Trophoblast cell (in vitro differentiated cells and primary cell): ENCODE data around the gene OPTC.

Experiments
- DNase-seq, 2 donors: peaks; one replicate each; pipeline ENCODE4 v3.0.0-alpha.2; 2016
- H2AFZ ChIP-seq: 2 replicates; pipeline ENCODE4 v1.6.1; 2013; ENCODE audit warnings: low read length, moderate library complexity, mild to moderate bottlenecking; ENCODE audit not compliant: insufficient read depth, poor library complexity
- H2AK5ac ChIP-seq: 2 replicates; pipeline ENCODE4 v1.6.1; 2013; ENCODE audit warnings: mild to moderate bottlenecking, low read length
- H2BK120ac ChIP-seq: 2 replicates; pipeline ENCODE4 v1.6.1; 2013; ENCODE audit warnings: low read length, mild to moderate bottlenecking, moderate library complexity; ENCODE audit not compliant: insufficient read depth, poor library complexity
- H2BK12ac ChIP-seq: 2 replicates; pipeline ENCODE4 v1.6.1; 2013; ENCODE audit warnings: mild to moderate bottlenecking, low read length, moderate library complexity
- H2BK5ac ChIP-seq: 2 replicates; pipeline ENCODE4 v1.6.1; 2013; ENCODE audit warnings: low read length, low read depth, moderate library complexity, mild to moderate bottlenecking; ENCODE audit not compliant: poor library complexity
- H3K14ac ChIP-seq: 2 replicates; pipeline ENCODE4 v1.6.1; 2013; ENCODE audit warnings: mild to moderate bottlenecking, low read length
- H3K18ac ChIP-seq: 2 replicates; pipeline ENCODE4 v1.6.1; 2013; ENCODE audit warnings: mild to moderate bottlenecking, low read length
- H3K23ac ChIP-seq: 2 replicates; pipeline ENCODE4 v1.6.1; 2013; ENCODE audit warnings: low read length
- H3K27ac ChIP-seq: 2 replicates; pipeline ENCODE4 v1.5.1; 2013; ENCODE audit warnings: low read depth, mild to moderate bottlenecking, inconsistent platforms, low read length, moderate library complexity
- H3K27me3 ChIP-seq: 2 replicates; pipeline ENCODE4 v1.6.1; 2013; ENCODE audit warnings: inconsistent platforms, mild to moderate bottlenecking, low read length, moderate library complexity; ENCODE audit not compliant: insufficient read depth
- H3K36me3 ChIP-seq, 2 experiments: 1 replicate in 1 of 2; 2 replicates in 1 of 2; pipeline ENCODE4 v1.6.1; 2013; ENCODE audit warnings: low read length in 2 of 2, mild to moderate bottlenecking in 2 of 2, moderate library complexity in 1 of 2; ENCODE audit not compliant: insufficient read depth in 2 of 2, control insufficient read depth in 1 of 2
- H3K4ac ChIP-seq: 2 replicates; pipeline ENCODE4 v1.6.1; 2013; ENCODE audit warnings: low read depth, mild to moderate bottlenecking, low read length, moderate library complexity
- H3K4me1 ChIP-seq, 2 experiments: 1 replicate in 1 of 2; 2 replicates in 1 of 2; pipeline ENCODE4 v1.6.1; 2013; ENCODE audit warnings: low read length in 2 of 2, mild to moderate bottlenecking in 2 of 2, moderate library complexity in 1 of 2; ENCODE audit not compliant: insufficient read depth in 2 of 2, control insufficient read depth in 1 of 2
- H3K4me2 ChIP-seq: 2 replicates; pipeline ENCODE4 v1.6.1; 2013; ENCODE audit warnings: inconsistent platforms, mild to moderate bottlenecking, low read length, moderate library complexity
- H3K4me3 ChIP-seq: 2 replicates; pipeline ENCODE4 v1.5.1; 2013; ENCODE audit warnings: mild to moderate bottlenecking, low read depth, low read length, inconsistent platforms
- H3K79me1 ChIP-seq: one replicate; pipeline ENCODE4 v1.6.1; 2013; ENCODE audit warnings: low read length
- H3K79me2 ChIP-seq: 2 replicates; pipeline ENCODE4 v1.6.1; 2013; ENCODE audit warnings: low read length, mild to moderate bottlenecking; ENCODE audit not compliant: control insufficient read depth, insufficient read depth, poor library complexity
- H3K9ac ChIP-seq: 2 replicates; pipeline ENCODE4 v1.6.1; 2013; ENCODE audit warnings: mild to moderate bottlenecking, low read length
- H3K9me3 ChIP-seq: 2 replicates; pipeline ENCODE4 v1.6.1; 2013; ENCODE audit warnings: low read depth, mild to moderate bottlenecking, control low read depth, inconsistent platforms, low read length; ENCODE audit not compliant: insufficient read depth
- H4K12ac ChIP-seq: 2 replicates; pipeline ENCODE4 v1.6.1; 2013; ENCODE audit warnings: low read depth, mild to moderate bottlenecking, low read length, moderate library complexity
- H4K8ac ChIP-seq: 2 replicates; pipeline ENCODE4 v1.6.1; 2013; ENCODE audit warnings: low read depth, mild to moderate bottlenecking, low read length, moderate library complexity
- H4K91ac ChIP-seq: one replicate; pipeline ENCODE4 v1.6.1; 2013; ENCODE audit warnings: low read depth, mild to moderate bottlenecking, low read length, moderate library complexity
- WGBS: extraction: QIAGEN DNeasy Blood & Tissue Kit; methylation state at CpG from one replicate; pipeline ENCODE4 v1.1.7; 2013; ENCODE audit warnings: missing lambda C conversion rate; ENCODE audit not compliant: insufficient read length, insufficient coverage; ENCODE audit errors: extremely low coverage; 5-methylcytosine and 5-hydroxymethylcytosine counted together

The OPTC gene

GRCh38 chr1:203520315-203520714 is 26.4 kb downstream of the OPTC start:
- no CpG with 5 or more reads among the region's 5 CpGs for whole genome bisulfite sequencing
- Histone ChIP-seq H3K4me2 (no peak overlapping the region), H2AK5ac (no peak overlapping the region)

GRCh38 chr1:203521074-203521794 is 27.3 kb downstream of the OPTC start:
- Histone ChIP-seq H3K79me1 (peaks cover 44% of the 10 kb centered on the region), H3K9me3 (no peaks in the 10 kb centered on the region), H3K4me2 (no peak overlapping the region), H2AK5ac (peak overlapping the region; percentile 77), H4K12ac (no peak overlapping the region), H3K9ac (no peak overlapping the region), H4K91ac (peak overlapping the region; percentile 83), H3K23ac (no peak overlapping the region), H3K4ac (no peak overlapping the region), H2BK12ac (peak overlapping the region; percentile 53), H3K18ac (peak overlapping the region; percentile 46), H3K27ac (no peak overlapping the region), H3K27me3 (no peaks in the 10 kb centered on the region), H2BK5ac (no peak overlapping the region), H3K79me2 (peaks cover 4% of the 10 kb centered on the region), H2BK120ac (peak overlapping the region; percentile 57), H3K36me3 (no peaks in the 10 kb centered on the region), H3K4me3 (no peak overlapping the region), H2AFZ (peak overlapping the region; percentile 73), H3K4me1 (peaks cover 40 to 43% of the 10 kb centered on the region in 2 experiments), H3K14ac (peak overlapping the region; percentile 33), H4K8ac (no peak overlapping the region)
- no peak for DNase-seq
- no CpG with 5 or more reads among the region's 10 CpGs for WGBS

More at GRCh38 chr1:203520315-203520714, 26.4 kb downstream of the OPTC start:
- no peak overlapping the region for H2AFZ ChIP-seq
- H3K9me3 ChIP-seq, result no peaks in the 10 kb centered on the region
- H3K4me3 ChIP-seq, result no peak overlapping the region
- H4K8ac ChIP-seq, result peak overlapping the region; percentile 45
- peak overlapping the region; percentile 40 for H3K14ac ChIP-seq
- no peak overlapping the region for H4K12ac ChIP-seq
- H3K9ac ChIP-seq, result no peak overlapping the region
- H3K79me1 ChIP-seq, result peaks cover 46% of the 10 kb centered on the region
- H3K4ac ChIP-seq, result no peak overlapping the region
- H3K4me1 ChIP-seq, result peaks cover 49 to 50% of the 10 kb centered on the region in 2 experiments
- H3K18ac ChIP-seq, result peak overlapping the region; percentile 67
- peak overlapping the region; percentile 54 for H2BK120ac ChIP-seq
- peak overlapping the region; percentile 48 for H2BK12ac ChIP-seq
- H2BK5ac ChIP-seq, result peak overlapping the region; percentile 18
- H3K23ac ChIP-seq, result no peak overlapping the region
- peak overlapping the region; percentile 85 for H4K91ac ChIP-seq
- peaks cover 4% of the 10 kb centered on the region for H3K79me2 ChIP-seq
- no peaks in the 10 kb centered on the region for H3K36me3 ChIP-seq
- H3K27me3 ChIP-seq, result no peaks in the 10 kb centered on the region
- DNase-seq, result peak in 1 of 2 donors; percentile 72
- H3K27ac ChIP-seq, result no peak overlapping the region

GRCh38 chr1:203521812-203522211 is 27.9 kb downstream of the OPTC start:
- no peak overlapping the region for H3K4ac ChIP-seq
- H3K23ac ChIP-seq, result no peak overlapping the region
- no peaks in the 10 kb centered on the region for H3K27me3 ChIP-seq
- H3K4me1 ChIP-seq, result peaks cover 37 to 39% of the 10 kb centered on the region in 2 experiments
- H4K12ac ChIP-seq, result no peak overlapping the region
- H3K4me3 ChIP-seq, result no peak overlapping the region
- peak overlapping the region; percentile 46 for H3K18ac ChIP-seq
- peaks cover 43% of the 10 kb centered on the region for H3K79me1 ChIP-seq
- peak overlapping the region; percentile 63 for H2AK5ac ChIP-seq
- peak overlapping the region; percentile 33 for H2BK12ac ChIP-seq
- H3K79me2 ChIP-seq, result peaks cover 4% of the 10 kb centered on the region
- no peaks in the 10 kb centered on the region for H3K36me3 ChIP-seq
- H2BK5ac ChIP-seq, result no peak overlapping the region
- H2BK120ac ChIP-seq, result peak overlapping the region; percentile 57
- no peaks in the 10 kb centered on the region for H3K9me3 ChIP-seq
- H4K91ac ChIP-seq, result peak overlapping the region; percentile 83
- no peak overlapping the region for H3K27ac ChIP-seq
- WGBS, result no CpG with 5 or more reads among the region's 5 CpGs
- no peak overlapping the region for H3K4me2 ChIP-seq
- no peak overlapping the region for H3K9ac ChIP-seq
- H2AFZ ChIP-seq, result no peak overlapping the region
- H4K8ac ChIP-seq, result no peak overlapping the region
- no peak for DNase-seq
- peak overlapping the region; percentile 3 for H3K14ac ChIP-seq

GRCh38 chr1:203522237-203522636 is 28.3 kb downstream of the OPTC start:
- Histone ChIP-seq H3K4me3 (no peak overlapping the region), H2AFZ (no peak overlapping the region), H3K23ac (no peak overlapping the region), H2BK120ac (no peak overlapping the region), H4K8ac (no peak overlapping the region), H3K9ac (no peak overlapping the region), H2BK12ac (no peak overlapping the region), H3K27ac (no peak overlapping the region), H3K27me3 (no peaks in the 10 kb centered on the region), H3K18ac (no peak overlapping the region), H3K9me3 (no peaks in the 10 kb centered on the region), H3K14ac (no peak overlapping the region), H4K91ac (no peak overlapping the region), H3K4ac (no peak overlapping the region), H3K4me1 (peaks cover 37 to 39% of the 10 kb centered on the region in 2 experiments), H2BK5ac (no peak overlapping the region), H2AK5ac (peak overlapping the region; percentile 40), H3K4me2 (no peak overlapping the region), H4K12ac (no peak overlapping the region), H3K36me3 (no peaks in the 10 kb centered on the region), H3K79me1 (peaks cover 44% of the 10 kb centered on the region), H3K79me2 (peaks cover 4% of the 10 kb centered on the region)
- no CpG with 5 or more reads among the region's 11 CpGs for WGBS
- DNase-seq, result no peak
